ENCODE data around the gene PODXL2.
"Not testable (repeated sequence)": the region's sequence is repeated elsewhere in the genome, so short reads cannot be mapped to it uniquely, and the experiment has no call there.

The PODXL2 gene

DNA sequence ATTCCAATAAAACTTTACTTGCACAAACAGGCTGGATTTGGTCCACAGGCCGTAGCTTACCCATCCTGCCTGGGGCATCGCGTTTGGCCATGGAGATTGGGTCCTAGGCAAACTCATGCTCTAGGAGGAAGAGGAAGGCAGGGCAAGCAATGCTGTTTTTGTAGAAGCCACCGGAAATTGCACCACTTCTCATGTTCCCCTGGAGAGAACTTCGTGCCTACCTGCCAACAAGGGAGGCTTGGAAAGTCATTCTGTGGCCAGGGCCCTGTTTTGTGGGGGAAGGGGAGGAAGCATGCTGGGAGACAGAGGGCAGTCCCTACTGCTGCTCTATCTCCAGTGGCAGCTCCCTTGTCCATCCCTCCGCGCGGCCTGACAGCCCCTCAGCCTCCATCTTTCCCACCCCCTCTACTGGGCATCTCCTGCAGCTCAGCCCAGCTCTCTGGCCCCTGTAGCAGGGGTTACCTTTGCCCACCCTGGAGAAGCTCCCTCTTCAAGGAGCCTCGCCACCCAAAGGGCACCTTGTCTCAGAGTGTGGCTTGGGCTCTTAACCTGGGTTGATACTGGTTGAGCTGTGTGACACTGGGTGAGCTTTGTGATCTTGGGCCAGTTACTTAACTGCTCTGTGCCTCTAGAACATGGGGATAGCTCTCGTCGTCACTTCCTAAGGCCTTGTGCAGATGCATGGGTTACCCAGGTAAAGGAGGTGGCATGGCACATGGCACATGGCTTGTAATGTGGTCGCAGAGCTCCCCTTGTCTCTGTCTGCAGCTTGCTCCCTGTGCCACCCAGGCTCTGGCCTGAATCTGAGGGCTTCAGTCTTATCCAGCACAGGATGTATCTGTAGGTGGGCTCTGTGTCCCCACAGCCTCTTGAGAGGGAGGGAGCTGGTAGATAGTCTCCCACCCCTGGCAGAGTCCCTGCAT lies 49.9 kb downstream of the PODXL2 start:
- no peak overlapping the region for H3K4me3 ChIP-seq (ENCODE audit: low read length)
- TF ChIP-seq, protein P1, sequence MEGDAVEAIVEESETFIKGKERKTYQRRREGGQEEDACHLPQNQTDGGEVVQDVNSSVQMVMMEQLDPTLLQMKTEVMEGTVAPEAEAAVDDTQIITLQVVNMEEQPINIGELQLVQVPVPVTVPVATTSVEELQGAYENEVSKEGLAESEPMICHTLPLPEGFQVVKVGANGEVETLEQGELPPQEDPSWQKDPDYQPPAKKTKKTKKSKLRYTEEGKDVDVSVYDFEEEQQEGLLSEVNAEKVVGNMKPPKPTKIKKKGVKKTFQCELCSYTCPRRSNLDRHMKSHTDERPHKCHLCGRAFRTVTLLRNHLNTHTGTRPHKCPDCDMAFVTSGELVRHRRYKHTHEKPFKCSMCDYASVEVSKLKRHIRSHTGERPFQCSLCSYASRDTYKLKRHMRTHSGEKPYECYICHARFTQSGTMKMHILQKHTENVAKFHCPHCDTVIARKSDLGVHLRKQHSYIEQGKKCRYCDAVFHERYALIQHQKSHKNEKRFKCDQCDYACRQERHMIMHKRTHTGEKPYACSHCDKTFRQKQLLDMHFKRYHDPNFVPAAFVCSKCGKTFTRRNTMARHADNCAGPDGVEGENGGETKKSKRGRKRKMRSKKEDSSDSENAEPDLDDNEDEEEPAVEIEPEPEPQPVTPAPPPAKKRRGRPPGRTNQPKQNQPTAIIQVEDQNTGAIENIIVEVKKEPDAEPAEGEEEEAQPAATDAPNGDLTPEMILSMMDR (conservative IDR thresholded peaks at IDR 0.05; ENCODE audit: low read depth, low read length), result no peak
- DNase-seq (ENCODE audit: low read depth), result no peak

DNA sequence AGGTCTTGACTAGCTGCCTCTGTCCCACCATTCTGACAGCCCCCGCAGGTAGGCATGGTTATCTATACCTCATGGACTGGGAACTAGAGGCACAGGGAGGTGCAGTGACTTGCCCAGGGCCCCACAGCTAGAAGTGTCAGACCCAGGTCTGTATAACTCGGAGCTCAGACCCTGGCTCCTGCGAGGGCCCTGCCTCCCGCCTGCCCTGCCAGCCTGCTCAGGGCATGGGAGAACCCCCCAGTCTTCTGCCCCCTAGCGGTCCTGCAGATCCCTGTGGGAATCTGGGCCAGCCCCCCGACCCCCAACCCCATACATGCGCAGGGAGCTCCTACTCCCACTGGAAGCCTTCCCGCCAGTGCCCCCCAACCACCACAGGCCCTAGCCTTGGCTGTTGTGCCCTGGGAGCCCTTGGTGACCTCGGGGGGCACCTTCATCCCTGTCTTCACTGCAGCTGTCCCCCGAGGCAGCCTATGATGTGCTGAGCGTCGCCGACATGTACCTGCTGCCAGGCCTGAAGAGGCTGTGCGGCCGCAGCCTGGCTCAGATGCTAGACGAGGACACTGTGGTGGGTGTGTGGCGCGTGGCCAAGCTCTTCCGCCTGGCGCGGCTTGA lies 50.7 kb downstream of the PODXL2 start:
- DNase-seq (ENCODE audit: low read depth), result no peak
- no peak overlapping the region for H3K4me3 ChIP-seq (ENCODE audit: low read length)

GRCh38 chr3:127680146-127680661 lies 51.2 kb downstream of the PODXL2 start:
- TF ChIP-seq, protein P1 (conservative IDR thresholded peaks at IDR 0.05; ENCODE audit: low read depth, low read length), result no peak
- no peak overlapping the region for H3K4me3 ChIP-seq (ENCODE audit: low read length)
- DNase-seq (ENCODE audit: low read depth), result no peak

More for the DNA sequence above, 50.7 kb downstream of the PODXL2 start:
- TF ChIP-seq, protein P1 (conservative IDR thresholded peaks at IDR 0.05; ENCODE audit: low read depth, low read length), result peak; percentile 30

DNA sequence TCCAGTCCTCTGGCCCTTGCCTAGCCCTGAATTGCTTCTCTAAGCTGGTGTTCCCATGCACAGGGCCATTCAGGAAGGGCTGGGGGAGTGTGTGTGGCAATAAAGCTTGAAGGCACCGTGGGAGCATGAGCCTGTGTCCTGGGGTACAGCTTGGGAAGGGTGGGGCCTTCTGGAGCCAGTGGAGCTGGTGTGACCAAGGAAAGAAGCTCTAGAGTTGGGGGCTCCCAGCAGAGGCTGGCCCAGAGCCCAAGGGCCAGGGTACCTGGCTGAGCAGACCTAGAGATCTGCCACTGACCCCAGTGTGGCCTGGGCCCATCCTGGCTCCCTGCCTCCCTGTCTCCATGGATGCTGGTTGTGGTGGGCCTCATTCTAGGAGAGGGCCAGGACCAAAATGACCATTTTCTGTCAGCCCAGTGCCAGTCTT lies 51.8 kb downstream of the PODXL2 start:
- no peak overlapping the region for H3K4me3 ChIP-seq (ENCODE audit: low read length)
- TF ChIP-seq, protein P1 (conservative IDR thresholded peaks at IDR 0.05; ENCODE audit: low read depth, low read length), result no peak
- DNase-seq (ENCODE audit: low read depth), result no peak

DNA sequence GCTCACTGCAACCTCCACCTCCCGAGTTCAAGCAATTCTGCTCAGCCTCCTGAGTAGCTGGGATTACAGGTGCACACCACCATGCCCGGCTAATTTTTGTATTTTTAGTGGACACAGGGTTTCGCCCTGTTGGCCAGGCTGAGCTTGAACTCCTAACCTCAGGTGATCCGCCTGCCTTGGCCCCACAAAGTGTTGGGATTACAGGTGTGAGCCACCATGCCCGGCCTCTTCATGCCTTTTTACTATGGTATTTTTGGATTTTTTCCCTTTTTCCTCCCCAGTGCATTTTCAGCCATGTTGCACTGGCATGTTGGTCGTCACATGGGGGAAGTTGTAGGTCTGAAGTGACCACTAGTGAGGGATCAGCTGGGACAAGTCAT lies 53.2 kb downstream of the PODXL2 start:
- DNase-seq (ENCODE audit: low read depth); H3K4me3 ChIP-seq (ENCODE audit: low read length): not testable (repeated sequence)

DNA sequence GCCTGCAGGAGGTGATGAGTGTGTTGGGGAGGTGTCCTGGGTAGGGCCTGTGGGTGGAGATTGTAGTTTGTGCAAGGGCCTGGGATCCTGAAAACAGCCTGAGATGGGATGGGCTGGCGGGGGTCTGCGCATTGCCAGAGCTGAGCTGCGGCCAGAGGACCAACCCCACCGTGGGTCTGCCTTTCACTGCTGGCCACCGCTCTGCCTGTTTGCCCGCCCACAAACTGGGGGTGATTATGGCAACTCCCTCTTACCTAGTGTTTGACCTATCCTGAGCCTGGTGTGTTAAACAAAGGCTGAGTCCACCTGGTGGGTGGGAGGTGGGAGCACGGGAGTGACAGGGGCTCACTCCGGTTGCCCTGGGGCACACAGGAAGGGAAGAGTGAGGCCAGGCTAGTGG lies 53.6 kb downstream of the PODXL2 start:
- TF ChIP-seq, protein P1 (conservative IDR thresholded peaks at IDR 0.05; ENCODE audit: low read depth, low read length), result no peak
- no peak for DNase-seq (ENCODE audit: low read depth)
- H3K4me3 ChIP-seq (ENCODE audit: low read length), result no peak overlapping the region

DNA sequence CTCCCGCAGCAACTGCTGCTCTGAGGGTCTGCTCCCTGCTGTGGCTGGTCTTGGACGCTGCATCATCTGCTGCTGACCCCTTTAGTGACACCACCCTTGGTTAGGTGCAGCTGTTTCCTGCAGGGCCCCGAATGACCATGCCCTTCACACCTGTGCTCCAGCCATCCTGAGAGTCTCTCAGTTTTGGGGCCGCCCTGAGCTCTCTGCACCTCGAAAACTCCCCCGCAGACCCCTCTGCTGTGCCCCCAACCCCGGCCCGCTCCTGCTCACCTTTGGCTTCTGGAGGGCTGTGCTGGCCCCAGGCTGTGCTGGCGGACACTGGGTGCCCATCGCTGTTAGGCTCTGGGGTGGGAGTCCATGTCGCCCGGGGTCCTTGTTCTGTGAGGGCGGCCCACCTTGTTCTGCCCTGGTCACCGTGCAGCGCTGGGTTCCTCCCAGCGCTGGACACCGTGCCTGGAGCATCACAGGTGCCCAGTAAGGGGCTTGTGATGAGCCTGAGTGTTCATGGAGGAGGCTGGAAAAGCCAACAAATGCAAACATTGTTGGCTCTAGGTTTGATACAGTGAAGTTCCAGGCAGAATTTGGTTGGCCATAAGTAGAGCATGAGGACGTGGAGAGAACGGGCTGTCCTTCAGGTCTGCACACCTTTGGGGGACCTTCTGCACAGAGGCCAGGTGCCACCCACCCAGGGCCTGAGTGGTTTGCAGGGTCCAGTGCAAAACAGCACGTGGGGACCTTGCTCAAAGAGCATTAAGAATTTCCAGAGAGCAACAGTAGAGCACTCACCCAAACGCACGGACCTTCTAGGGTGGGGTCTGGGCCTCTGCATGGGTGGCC lies 56.1 kb downstream of the PODXL2 start:
- H3K4me3 ChIP-seq (ENCODE audit: low read length), result no peak overlapping the region
- no peak for DNase-seq (ENCODE audit: low read depth)
- TF ChIP-seq, protein P1 (conservative IDR thresholded peaks at IDR 0.05; ENCODE audit: low read depth, low read length), result no peak
